NCI-H345 (cell line): ENCODE results near the gene ST7.
"Not testable (repeated sequence)": the region's sequence is repeated elsewhere in the genome, so short reads cannot be mapped to it uniquely, and the experiment has no call there.

Experiments used
- DNase-seq: peaks from one replicate; lab custom pipeline; 2025; lab: John Stamatoyannopoulos, UW

ST7 gene

GRCh38 chr7:116953372-116953905 is at the start of gene ST7:
ST7 (plus strand) TSS chr7:116953501; CDS start chr7:116953541, 40 bp downstream.
- DNase-seq, result peak; percentile 73

GRCh38 chr7:116906391-116906790 is 46.9 kb upstream of the ST7 start:
- no peak for DNase-seq

- no peak for DNase-seq
These were observed 42.9 kb upstream of the ST7 start for GRCh38 chr7:116910383-116910782.

GRCh38 chr7:116911801-116912200 is 41.5 kb upstream of the ST7 start:
- DNase-seq, result no peak

GRCh38 chr7:116912269-116912909 is 40.9 kb upstream of the ST7 start:
- DNase-seq, result no peak

GRCh38 chr7:116918704-116919103 is 34.6 kb upstream of the ST7 start:
- no peak for DNase-seq

- DNase-seq, result no peak
These were observed 32.9 kb upstream of the ST7 start for GRCh38 chr7:116920359-116920758.

GRCh38 chr7:116922545-116922944 is 30.8 kb upstream of the ST7 start:
- no peak for DNase-seq

- DNase-seq, result no peak
These were observed 28.6 kb upstream of the ST7 start for GRCh38 chr7:116924741-116925140.

- no peak for DNase-seq
These were observed 24.3 kb upstream of the ST7 start for GRCh38 chr7:116929021-116929420.

- peak; percentile 78 for DNase-seq
These were observed 23.1 kb upstream of the ST7 start for GRCh38 chr7:116929914-116930913.

- no peak for DNase-seq
These were observed 20.7 kb upstream of the ST7 start for GRCh38 chr7:116932566-116932965.

GRCh38 chr7:116933465-116933864 is 19.8 kb upstream of the ST7 start:
- no peak for DNase-seq

GRCh38 chr7:116934580-116934979 is 18.7 kb upstream of the ST7 start:
- no peak for DNase-seq

- not testable (repeated sequence) for DNase-seq
These were observed 16.5 kb upstream of the ST7 start for GRCh38 chr7:116936844-116937243.

GRCh38 chr7:116938678-116939077 is 14.6 kb upstream of the ST7 start:
- no peak for DNase-seq

- no peak for DNase-seq
These were observed 12.5 kb upstream of the ST7 start for GRCh38 chr7:116940689-116941370.

GRCh38 chr7:116942504-116942903 is 10.8 kb upstream of the ST7 start:
- no peak for DNase-seq

GRCh38 chr7:116948934-116949333 is 4.4 kb upstream of the ST7 start:
- DNase-seq, result no peak

- DNase-seq, result no peak
These were observed 3.1 kb upstream of the ST7 start for GRCh38 chr7:116949941-116950801.

GRCh38 chr7:116950889-116951351 is 2.4 kb upstream of the ST7 start:
- DNase-seq, result peak; percentile 13
